Measurements from ENCODE around the gene EXOSC5. TPM values are rescaled to one million over a fixed set of nuclear protein-coding genes. Genes with fewer than 3 reads are reported as not detected.
A peak's percentile ranks its signal among the peaks of the same experiment; 100 is the strongest.

Gene EXOSC5
- total RNA-seq, 2 donors from 2014 or later, result 4.3 to 22.8 TPM

DNA sequence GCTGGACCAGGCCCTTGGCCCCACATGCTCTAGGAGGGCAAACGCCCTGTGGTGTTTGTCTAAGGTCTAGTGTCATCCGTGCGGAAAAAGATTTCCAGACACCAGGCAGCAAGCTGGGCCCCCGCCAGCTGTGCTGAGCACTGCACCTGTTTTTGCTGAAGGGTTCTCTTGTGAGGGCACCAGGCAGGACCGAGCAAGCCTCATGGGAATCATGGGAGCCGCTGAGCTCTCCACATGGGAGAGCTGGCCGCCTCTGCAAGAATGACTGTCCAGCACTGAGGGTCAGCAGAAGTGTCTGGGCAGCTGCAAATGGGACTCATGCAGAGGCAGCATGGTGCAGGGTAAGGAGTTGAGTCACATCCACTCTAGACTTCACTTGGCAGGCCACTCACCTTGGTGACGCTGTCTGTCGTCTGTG is 18.0 kb upstream of the EXOSC5 start:
- intact Hi-C loops (cut with DNase I), result no loop called here
- no peaks in the 10 kb centered on the region for H3K27me3 ChIP-seq
- peak in 3 of 4 donors; percentile 31 to 55 (median 46) for DNase-seq
- H3K9me3 ChIP-seq, result no peaks in the 10 kb centered on the region
- 83 to 95% methylated on average over 2 to 9 of the region's 9 CpGs for WGBS, 2 donors
- no peak overlapping the region for H3K4me3 ChIP-seq
- peaks cover 4 to 14% of the 10 kb centered on the region in 2 donors for H3K36me3 ChIP-seq (replicated peaks in 1 of 2; ENCODE audit: insufficient read depth in 1 of 2, low read depth in 2 of 2)
- no peak for TF ChIP-seq POLR2A (IDR thresholded peaks at IDR 0.05)
- TF ChIP-seq, protein P1, sequence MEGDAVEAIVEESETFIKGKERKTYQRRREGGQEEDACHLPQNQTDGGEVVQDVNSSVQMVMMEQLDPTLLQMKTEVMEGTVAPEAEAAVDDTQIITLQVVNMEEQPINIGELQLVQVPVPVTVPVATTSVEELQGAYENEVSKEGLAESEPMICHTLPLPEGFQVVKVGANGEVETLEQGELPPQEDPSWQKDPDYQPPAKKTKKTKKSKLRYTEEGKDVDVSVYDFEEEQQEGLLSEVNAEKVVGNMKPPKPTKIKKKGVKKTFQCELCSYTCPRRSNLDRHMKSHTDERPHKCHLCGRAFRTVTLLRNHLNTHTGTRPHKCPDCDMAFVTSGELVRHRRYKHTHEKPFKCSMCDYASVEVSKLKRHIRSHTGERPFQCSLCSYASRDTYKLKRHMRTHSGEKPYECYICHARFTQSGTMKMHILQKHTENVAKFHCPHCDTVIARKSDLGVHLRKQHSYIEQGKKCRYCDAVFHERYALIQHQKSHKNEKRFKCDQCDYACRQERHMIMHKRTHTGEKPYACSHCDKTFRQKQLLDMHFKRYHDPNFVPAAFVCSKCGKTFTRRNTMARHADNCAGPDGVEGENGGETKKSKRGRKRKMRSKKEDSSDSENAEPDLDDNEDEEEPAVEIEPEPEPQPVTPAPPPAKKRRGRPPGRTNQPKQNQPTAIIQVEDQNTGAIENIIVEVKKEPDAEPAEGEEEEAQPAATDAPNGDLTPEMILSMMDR (IDR thresholded peaks at IDR 0.05), result no peak
- H3K27ac ChIP-seq, result no peak overlapping the region
- no peak for ATAC-seq
- H3K4me1 ChIP-seq, result peaks cover 18% of the 10 kb centered on the region

DNA sequence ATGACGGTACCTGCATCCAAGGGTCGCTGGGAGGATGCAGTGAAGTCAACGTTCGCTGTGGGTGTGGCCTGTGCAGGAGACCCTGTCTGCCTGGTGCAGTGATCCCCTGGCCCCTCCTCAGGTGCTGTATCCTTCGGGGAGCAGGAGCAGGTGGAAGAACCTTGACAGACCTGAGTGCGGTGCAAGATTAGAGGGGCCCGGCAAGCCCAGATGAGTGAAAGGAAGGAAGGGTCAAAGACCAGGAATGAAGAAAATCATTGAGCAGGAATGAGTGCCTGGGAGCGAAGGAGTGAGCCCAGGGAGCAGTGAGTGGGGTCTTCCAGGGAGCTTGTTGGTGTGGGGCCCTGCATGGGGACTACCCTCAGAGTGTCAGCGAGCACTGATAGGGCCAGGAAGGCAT is 17.3 kb upstream of the EXOSC5 start:
- WGBS, 2 donors, result 88 to 90% methylated on average over 9 of the region's 9 CpGs
- TF ChIP-seq POLR2A (IDR thresholded peaks at IDR 0.05), result no peak
- TF ChIP-seq, protein P1 (IDR thresholded peaks at IDR 0.05), result no peak
- DNase-seq (no peak), ATAC-seq (no peak)
- H3K4me3 ChIP-seq, result no peak overlapping the region
- H3K36me3 ChIP-seq (replicated peaks in 1 of 2; ENCODE audit: insufficient read depth in 1 of 2, low read depth in 2 of 2), result peaks cover 4 to 14% of the 10 kb centered on the region in 2 donors
- H3K9me3 ChIP-seq, result no peaks in the 10 kb centered on the region
- H3K27ac ChIP-seq, result no peak overlapping the region
- H3K4me1 ChIP-seq, result peaks cover 25% of the 10 kb centered on the region
- no peaks in the 10 kb centered on the region for H3K27me3 ChIP-seq
- intact Hi-C loops (cut with DNase I), result no loop called here

DNA sequence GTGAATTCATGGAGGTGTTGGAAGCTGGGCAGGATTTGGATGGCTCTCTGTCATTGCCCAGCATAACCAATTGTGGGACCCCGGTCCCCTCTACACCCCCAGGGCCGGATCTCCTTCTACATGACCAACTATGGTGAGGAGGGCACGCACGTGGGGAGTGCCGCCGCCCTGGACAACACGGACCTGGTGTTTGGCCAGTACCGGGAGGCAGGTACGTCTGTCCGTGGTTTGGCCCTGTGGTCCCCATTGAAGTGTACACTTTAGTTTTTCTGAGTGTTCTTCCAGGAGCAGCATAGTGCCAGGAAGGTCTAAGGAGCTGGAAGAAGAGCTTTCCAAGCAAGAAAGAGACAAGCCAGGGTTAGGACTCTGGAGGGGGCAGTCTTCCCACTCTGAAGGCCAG is 16.8 kb upstream of the EXOSC5 start:
- TF ChIP-seq, protein P1 (IDR thresholded peaks at IDR 0.05), result no peak
- TF ChIP-seq POLR2A (IDR thresholded peaks at IDR 0.05), result no peak
- Histone ChIP-seq H3K27me3 (no peaks in the 10 kb centered on the region), H3K27ac (no peak overlapping the region), H3K36me3 (replicated peaks in 1 of 2; ENCODE audit: insufficient read depth in 1 of 2, low read depth in 2 of 2) (peaks cover 4 to 9% of the 10 kb centered on the region in 2 donors), H3K4me3 (no peak overlapping the region), H3K9me3 (no peaks in the 10 kb centered on the region), H3K4me1 (peaks cover 30% of the 10 kb centered on the region)
- no peak for ATAC-seq
- 90 to 92% methylated on average over 2 to 10 of the region's 10 CpGs for WGBS, 2 donors
- no peak for DNase-seq
- intact Hi-C loops (cut with DNase I), result no loop called here

DNA sequence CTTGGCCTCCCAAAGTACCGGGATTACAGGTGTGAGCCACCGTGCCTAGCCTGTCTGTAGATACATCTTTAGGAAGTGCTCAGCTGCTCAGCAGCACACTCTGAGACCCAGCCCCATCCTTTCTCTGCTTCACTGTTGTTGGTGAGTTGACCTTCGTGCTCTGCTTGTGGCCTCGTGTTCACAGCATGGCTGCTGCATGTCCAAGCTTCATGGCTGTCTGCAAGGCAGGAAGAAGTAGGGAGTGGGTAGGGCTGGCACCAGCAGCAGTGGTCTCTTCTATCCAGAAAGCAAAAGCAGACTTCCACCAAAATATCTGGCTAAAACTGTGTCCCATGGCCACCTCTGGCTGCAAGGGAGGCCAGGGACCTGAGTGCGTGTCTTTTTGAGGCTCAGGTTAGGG is 15.8 kb upstream of the EXOSC5 start:
- no peak for ATAC-seq
- WGBS, 2 donors, result 93 to 100% methylated on average over 4 to 5 of the region's 5 CpGs

DNA sequence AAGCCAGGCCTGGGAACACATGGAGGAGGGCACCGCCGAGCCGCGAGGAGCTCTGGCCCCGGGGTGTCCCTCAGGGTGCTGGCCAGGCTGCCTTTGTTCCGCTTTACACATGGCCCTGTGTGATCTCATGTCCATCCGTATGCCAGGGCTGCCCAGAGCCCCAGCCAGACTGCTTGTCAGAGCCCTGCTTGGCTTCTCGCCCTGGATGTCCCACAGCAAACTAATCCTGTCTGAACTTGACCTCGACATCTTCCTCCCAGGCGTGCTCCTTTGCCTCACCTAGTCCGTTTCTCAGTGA is 14.8 kb upstream of the EXOSC5 start:
- Histone ChIP-seq H3K4me3 (no peak overlapping the region), H3K36me3 (replicated peaks in 1 of 2; ENCODE audit: insufficient read depth in 1 of 2, low read depth in 2 of 2) (peaks cover 4 to 7% of the 10 kb centered on the region in 2 donors), H3K27ac (peak overlapping the region in 3 of 4 donors; percentile 18 to 85 (median 48)), H3K4me1 (peaks cover 37% of the 10 kb centered on the region), H3K9me3 (no peaks in the 10 kb centered on the region), H3K27me3 (no peaks in the 10 kb centered on the region)
- ATAC-seq (peak; percentile 13), DNase-seq (peak in 2 of 4 donors; percentile 39 to 55)
- intact Hi-C loops (cut with DNase I), result no loop called here
- TF ChIP-seq POLR2A (IDR thresholded peaks at IDR 0.05), result no peak
- TF ChIP-seq, protein P1 (IDR thresholded peaks at IDR 0.05), result no peak
- WGBS, 2 donors, result 60 to 78% methylated on average over 4 to 11 of the region's 11 CpGs

More for the DNA sequence above, 15.8 kb upstream of the EXOSC5 start:
- peaks cover 4 to 7% of the 10 kb centered on the region in 2 donors for H3K36me3 ChIP-seq (replicated peaks in 1 of 2; ENCODE audit: insufficient read depth in 1 of 2, low read depth in 2 of 2)
- no peak for DNase-seq
- no peak overlapping the region for H3K27ac ChIP-seq
- TF ChIP-seq POLR2A (IDR thresholded peaks at IDR 0.05), result no peak
- TF ChIP-seq, protein P1 (IDR thresholded peaks at IDR 0.05), result no peak
- H3K4me3 ChIP-seq, result no peak overlapping the region
- intact Hi-C loops (cut with DNase I), result no loop called here
- peaks cover 37% of the 10 kb centered on the region for H3K4me1 ChIP-seq
- H3K9me3 ChIP-seq, result no peaks in the 10 kb centered on the region
- H3K27me3 ChIP-seq, result no peaks in the 10 kb centered on the region

Measured in body of pancreas (tissue), 4 donors.